Stomach (tissue), 9 donors: ENCODE data around the gene NTRK2. TPM values are rescaled to one million over a fixed set of nuclear protein-coding genes. Genes with fewer than 3 reads are reported as not detected.

Experiments used
- DNase-seq, 2 donors: peaks; one replicate each; pipeline versions ENCODE4 v3.0.0 to v3.0.0-alpha.2; 2013 to 2019
- H3K27ac ChIP-seq, 5 donors: fragments of 200-600 bp in 4 of 5; sonication (generic) in 4 of 5; one replicate each; pipeline ENCODE4 v1.5.1; 2013 to 2019; ENCODE audit warnings: mild to moderate bottlenecking in 1 of 5, moderate library complexity in 1 of 5
- H3K27me3 ChIP-seq, 3 donors: fragments of 200-600 bp; sonication (generic); one replicate each; pipeline ENCODE4 v1.5.1; 2017 to 2019; ENCODE audit warnings: mixed run types in 1 of 3
- H3K36me3 ChIP-seq, 4 donors: fragments of 200-600 bp; sonication (generic); 1 replicate in 3 of 4; 2 replicates in 1 of 4; pipeline ENCODE4 v1.5.1; 2016 to 2019
- H3K4me1 ChIP-seq, 4 donors: fragments of 200-600 bp; sonication (generic); one replicate each; pipeline ENCODE4 v1.5.1; 2016 to 2019
- H3K4me3 ChIP-seq, 4 donors: fragments of 200-600 bp; sonication (generic) in 3 of 4; one replicate each; pipeline ENCODE4 v1.5.1; 2016 to 2019; ENCODE audit warnings: mild to moderate bottlenecking in 1 of 4
- H3K9me3 ChIP-seq, 4 donors: fragments of 200-600 bp; sonication (generic); one replicate each; pipeline ENCODE4 v1.5.1; 2016 to 2019
- EP300 ChIP-seq: sonication (generic); formaldehyde crosslinking; IDR thresholded peaks from one replicate; pipeline ENCODE4 v1.6.1; 2017; ENCODE audit warnings: antibody characterized with exemption
- POLR2A ChIP-seq, 4 donors: fragments of 450-650 bp; IDR thresholded peaks; one replicate each; pipeline ENCODE4 v1.6.1; 2016; ENCODE audit warnings: antibody characterized with exemption in 4 of 4, control low read depth in 2 of 4, mild to moderate bottlenecking in 1 of 4, moderate library complexity in 1 of 4
- POLR2AphosphoS5 ChIP-seq, 3 donors: sonication (generic); formaldehyde crosslinking; IDR thresholded peaks; one replicate each; pipeline ENCODE4 v1.6.1; 2016; ENCODE audit warnings: antibody characterized with exemption in 3 of 3
- WGBS, 5 donors: extraction: QIAGEN DNeasy Blood & Tissue Kit in 3 of 5; methylation state at CpG; one replicate each; pipeline versions ENCODE4 v1.1.5 to v1.1.7; 2013 to 2018; 5-methylcytosine and 5-hydroxymethylcytosine counted together
- intact Hi-C: fragments of 100-400 bp; cut with DNase I; formaldehyde crosslinking; loops from one replicate; pipeline ENCODE4 v1.15.1; 2023; ENCODE audit warnings: low total_unique reads
- polyA plus RNA-seq, 3 donors: library from polyadenylated mRNA; stranded (reverse); fragments of 200-250 nt; gene quantifications; one replicate each; pipeline ENCODE4 v1.2.3, GENCODE V29; 2013
- total RNA-seq, 5 donors: library from RNA; depleted of rRNA; stranded (reverse); fragments of >200 nt; gene quantifications; one replicate each; pipeline versions ENCODE4 v1.1.0 to v1.2.3, GENCODE V29; 2014 to 2016
- TF ChIP-seq, protein P1 (sequence below), 7 experiments: fragments of 450-650 bp in 4 of 7; fragments of 200-600 bp in 3 of 7; sonication (generic) in 3 of 7; IDR thresholded peaks; one replicate each; pipeline ENCODE4 v1.5.1; 2016 to 2019; ENCODE audit warnings: antibody characterized with exemption in 7 of 7, control low read depth in 2 of 7, mild to moderate bottlenecking in 1 of 7
- donor health status: healthy with polysubstance abuse.
- donor health status: Bipolar disorder and iron deficiency.
- donor health status: healthy.

Gene NTRK2
- total and polyA plus RNA-seq, 8 donors, result 0.06 to 8.8 (median 2.6) TPM

DNA sequence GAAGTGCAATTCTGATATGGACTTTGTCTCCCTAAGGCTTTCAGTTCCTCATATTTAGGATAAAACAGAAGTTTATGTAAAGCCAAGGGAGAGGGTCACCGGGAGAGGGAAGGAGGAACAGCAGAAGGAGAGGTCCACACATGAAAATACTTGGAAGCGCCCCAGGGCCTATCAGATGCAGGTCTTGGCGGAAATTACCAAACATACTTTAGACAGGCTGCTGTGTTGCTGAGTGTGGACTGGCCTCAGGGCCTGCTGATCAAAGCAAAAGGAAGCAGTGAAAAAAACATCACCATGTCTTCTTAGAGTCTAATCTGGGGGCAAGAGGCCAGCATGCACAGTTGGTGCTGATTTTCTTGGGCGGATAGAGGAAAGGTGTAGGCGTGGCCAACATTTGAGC is 14.1 kb upstream of the NTRK2 start:
- DNase-seq, result no peak
- Histone ChIP-seq H3K27ac (no peak overlapping the region), H3K9me3 (no peaks in the 10 kb centered on the region), H3K4me3 (no peak overlapping the region), H3K4me1 (no peaks in the 10 kb centered on the region), H3K36me3 (no peaks in the 10 kb centered on the region), H3K27me3 (no peaks in the 10 kb centered on the region)
- 77 to 84% (median 78%) methylated on average over 5 of the region's 5 CpGs for WGBS, 5 donors
- intact Hi-C loops, result no loop called here
- no peak for TF ChIP-seq POLR2A (IDR thresholded peaks at IDR 0.05)
- no peak for TF ChIP-seq POLR2AphosphoS5 (IDR thresholded peaks at IDR 0.05)
- TF ChIP-seq, protein P1, sequence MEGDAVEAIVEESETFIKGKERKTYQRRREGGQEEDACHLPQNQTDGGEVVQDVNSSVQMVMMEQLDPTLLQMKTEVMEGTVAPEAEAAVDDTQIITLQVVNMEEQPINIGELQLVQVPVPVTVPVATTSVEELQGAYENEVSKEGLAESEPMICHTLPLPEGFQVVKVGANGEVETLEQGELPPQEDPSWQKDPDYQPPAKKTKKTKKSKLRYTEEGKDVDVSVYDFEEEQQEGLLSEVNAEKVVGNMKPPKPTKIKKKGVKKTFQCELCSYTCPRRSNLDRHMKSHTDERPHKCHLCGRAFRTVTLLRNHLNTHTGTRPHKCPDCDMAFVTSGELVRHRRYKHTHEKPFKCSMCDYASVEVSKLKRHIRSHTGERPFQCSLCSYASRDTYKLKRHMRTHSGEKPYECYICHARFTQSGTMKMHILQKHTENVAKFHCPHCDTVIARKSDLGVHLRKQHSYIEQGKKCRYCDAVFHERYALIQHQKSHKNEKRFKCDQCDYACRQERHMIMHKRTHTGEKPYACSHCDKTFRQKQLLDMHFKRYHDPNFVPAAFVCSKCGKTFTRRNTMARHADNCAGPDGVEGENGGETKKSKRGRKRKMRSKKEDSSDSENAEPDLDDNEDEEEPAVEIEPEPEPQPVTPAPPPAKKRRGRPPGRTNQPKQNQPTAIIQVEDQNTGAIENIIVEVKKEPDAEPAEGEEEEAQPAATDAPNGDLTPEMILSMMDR (IDR thresholded peaks at IDR 0.05), result no peak
- no peak for TF ChIP-seq EP300

GRCh38 chr9:84659313-84659712 is 10.2 kb upstream of the NTRK2 start:
- no peaks in the 10 kb centered on the region for H3K36me3 ChIP-seq
- H3K4me1 ChIP-seq, result no peaks in the 10 kb centered on the region
- no peak overlapping the region for H3K27ac ChIP-seq
- intact Hi-C loops, result no loop called here
- 71 to 75% (median 72%) methylated on average over 5 of the region's 5 CpGs for WGBS, 5 donors
- H3K27me3 ChIP-seq, result no peaks in the 10 kb centered on the region
- no peak overlapping the region for H3K4me3 ChIP-seq
- no peak for DNase-seq
- TF ChIP-seq POLR2A (IDR thresholded peaks at IDR 0.05), result no peak
- no peak for TF ChIP-seq EP300
- no peak for TF ChIP-seq POLR2AphosphoS5 (IDR thresholded peaks at IDR 0.05)
- TF ChIP-seq, protein P1 (IDR thresholded peaks at IDR 0.05), result no peak
- peaks cover 0 to 6% (median 2%) of the 10 kb centered on the region in 4 donors for H3K9me3 ChIP-seq

GRCh38 chr9:84659773-84660172 is 9.8 kb upstream of the NTRK2 start:
- H3K4me3 ChIP-seq, result no peak overlapping the region
- peaks cover 0 to 6% (median 2%) of the 10 kb centered on the region in 4 donors for H3K9me3 ChIP-seq
- no peak overlapping the region for H3K27ac ChIP-seq
- TF ChIP-seq, protein P1 (IDR thresholded peaks at IDR 0.05), result no peak
- no peak for TF ChIP-seq POLR2A (IDR thresholded peaks at IDR 0.05)
- H3K27me3 ChIP-seq, result no peaks in the 10 kb centered on the region
- WGBS, 5 donors, result 79 to 92% (median 87%) methylated on average over 1 of the region's 1 CpG
- intact Hi-C loops, result no loop called here
- no peaks in the 10 kb centered on the region for H3K4me1 ChIP-seq
- DNase-seq, result no peak
- H3K36me3 ChIP-seq, result no peaks in the 10 kb centered on the region

GRCh38 chr9:84667571-84668195 is 1.8 kb upstream of the NTRK2 start:
- no peak overlapping the region for H3K27ac ChIP-seq
- no peaks in the 10 kb centered on the region for H3K36me3 ChIP-seq
- H3K27me3 ChIP-seq, result peaks cover 0 to 62% (median 44%) of the 10 kb centered on the region in 3 donors
- peaks cover 0 to 6% (median 2%) of the 10 kb centered on the region in 4 donors for H3K9me3 ChIP-seq
- no peak for TF ChIP-seq EP300
- TF ChIP-seq, protein P1 (IDR thresholded peaks at IDR 0.05), result peak in 1 of 7 experiments; percentile 17
- TF ChIP-seq POLR2A (IDR thresholded peaks at IDR 0.05), result no peak
- TF ChIP-seq POLR2AphosphoS5 (IDR thresholded peaks at IDR 0.05), result no peak
- intact Hi-C loops, result no loop called here
- 5 to 14% (median 7%) methylated on average over 27 of the region's 27 CpGs for WGBS, 5 donors
- H3K4me1 ChIP-seq, result peaks cover 31 to 38% (median 34%) of the 10 kb centered on the region in 4 donors
- H3K4me3 ChIP-seq, result peak overlapping the region; percentile 38 to 52 (median 46)
- DNase-seq, result peak in 1 of 2 donors; percentile 60
